GM13977 (cell line): Measurements from ENCODE around the gene SNAPC2.
"Not testable (repeated sequence)": the region's sequence is repeated elsewhere in the genome, so short reads cannot be mapped to it uniquely, and the experiment has no call there.

Experiments used
- DNase-seq: peaks from one replicate; pipeline ENCODE4 v3.0.0; 2012; ENCODE audit warnings: low spot score
- CTCF ChIP-seq: IDR thresholded peaks from 2 replicates; pipeline ENCODE4 v1.5.1; 2012; ENCODE audit warnings: mild to moderate bottlenecking, control low read depth; ENCODE audit not compliant: insufficient read depth; ENCODE audit errors: extremely low read depth, missing control alignments
- in situ Hi-C: fragments of 300-500 bp; cut with MboI; formaldehyde crosslinking; loops from one replicate; pipeline ENCODE4 v1.12.0; 2022; ENCODE audit warnings: low sequenced_read_pairs, low pct_unique_long_range_greater_than_20kb, mixed read lengths, inconsistent platforms; ENCODE audit not compliant: unreplicated experiment

Gene SNAPC2

GRCh38 chr19:7953060-7953459, 32.9 kb downstream of the SNAPC2 start:
- TF ChIP-seq CTCF: no peak
- in situ Hi-C loops: no loop called here
- DNase-seq: no peak

- in situ Hi-C loops: no loop called here
- no peak for TF ChIP-seq CTCF
- DNase-seq: no peak
Observed at GRCh38 chr19:7953576-7953975, 33.4 kb downstream of the SNAPC2 start.

- DNase-seq: no peak
- in situ Hi-C loops: no loop called here
- no peak for TF ChIP-seq CTCF
Observed at GRCh38 chr19:7955696-7956095, 35.6 kb downstream of the SNAPC2 start.

- in situ Hi-C loops: no loop called here
- no peak for DNase-seq
- TF ChIP-seq CTCF: no peak
Observed at GRCh38 chr19:7959211-7959610, 39.1 kb downstream of the SNAPC2 start.

GRCh38 chr19:7961082-7961481, 40.9 kb downstream of the SNAPC2 start:
- DNase-seq, in situ Hi-C loops: not testable (repeated sequence)

GRCh38 chr19:7961920-7962626, 41.9 kb downstream of the SNAPC2 start:
- TF ChIP-seq CTCF: no peak
- in situ Hi-C loops: no loop called here
- DNase-seq: no peak

GRCh38 chr19:7962644-7963268, 42.6 kb downstream of the SNAPC2 start:
- in situ Hi-C loops: no loop called here
- no peak for DNase-seq
- TF ChIP-seq CTCF: no peak
